H1 (cell line): ENCODE results near the gene TMEM117. TPM values are rescaled to one million over a fixed set of nuclear protein-coding genes. Genes with fewer than 3 reads are reported as not detected.

Source experiments
- CTCF ChIA-PET: fragments of 300-600 bp; sonication (Branson Sonifier 250); formaldehyde crosslinking; loops from one replicate; lab custom pipeline; 2021; ENCODE audit not compliant: partially characterized antibody; lab: Charles Lee
- POLR2A ChIA-PET: fragments of 300-600 bp; sonication (Branson Sonifier 250); formaldehyde crosslinking; loops from one replicate; lab custom pipeline; 2021; ENCODE audit warnings: inconsistent platforms; ENCODE audit not compliant: partially characterized antibody; lab: Charles Lee
- DNase-seq, 2 experiments: peaks; one replicate each; pipeline versions ENCODE4 v3.0.0 to v3.0.0-alpha.2; 2010 to 2022; ENCODE audit warnings: low spot score in 2 of 2, low read depth in 1 of 2, mixed read lengths in 1 of 2
- FAIRE-seq: peaks from 2 replicates; lab custom pipeline; 2011; peaks lifted over from hg19 to GRCh38; lab: Jason Lieb, UNC
- H2AFZ ChIP-seq: 2 replicates; pipeline ENCODE4 v1.8.1; 2012; ENCODE audit warnings: low read length, inconsistent platforms
- H2AK5ac ChIP-seq: 2 replicates; pipeline ENCODE4 v1.6.1; 2013; ENCODE audit warnings: low read depth, low read length
- H2BK120ac ChIP-seq: replicated peaks from 2 replicates; pipeline ENCODE3; 2013; ENCODE audit warnings: low read depth, low read length, inconsistent platforms
- H2BK12ac ChIP-seq: 2 replicates; pipeline ENCODE4 v1.6.1; 2013; ENCODE audit warnings: low read depth, low read length
- H2BK15ac ChIP-seq: 2 replicates; pipeline ENCODE4 v1.6.1; 2013; ENCODE audit warnings: low read length
- H2BK20ac ChIP-seq: 2 replicates; pipeline ENCODE4 v1.6.1; 2013; ENCODE audit warnings: low read length
- H2BK5ac ChIP-seq: 2 replicates; pipeline ENCODE4 v1.6.1; 2013; ENCODE audit warnings: low read depth, low read length
- H3K14ac ChIP-seq: 2 replicates; pipeline ENCODE4 v1.6.1; 2013; ENCODE audit warnings: inconsistent platforms; ENCODE audit not compliant: insufficient read length
- H3K18ac ChIP-seq: 2 replicates; pipeline ENCODE4 v1.6.1; 2013; ENCODE audit warnings: low read length; ENCODE audit errors: extremely low read depth
- H3K23ac ChIP-seq: 2 replicates; pipeline ENCODE4 v1.6.1; 2013; ENCODE audit warnings: inconsistent platforms; ENCODE audit not compliant: insufficient read length
- H3K23me2 ChIP-seq: 2 replicates; pipeline ENCODE4 v1.6.1; 2013; ENCODE audit warnings: low read depth, low read length
- H3K27ac ChIP-seq: 2 replicates; pipeline ENCODE4 v1.6.1; 2011; ENCODE audit warnings: low read depth, low read length, inconsistent platforms
- H3K27me3 ChIP-seq, 4 experiments: replicated peaks in 1 of 4; 1 replicate in 1 of 4; 2 replicates in 3 of 4; pipeline versions ENCODE4 v1.6.1 to v1.8.1; 2011 to 2013; ENCODE audit warnings: low read length in 3 of 4, mild to moderate bottlenecking in 3 of 4, inconsistent platforms in 2 of 4, mixed read lengths in 2 of 4, moderate library complexity in 1 of 4; ENCODE audit not compliant: control insufficient read depth in 3 of 4, insufficient read depth in 3 of 4; ENCODE audit errors: extremely low read depth in 1 of 4
- H3K36me3 ChIP-seq, 4 experiments: 2 replicates each; pipeline versions ENCODE4 v1.6.1 to v1.8.1; 2011 to 2013; ENCODE audit warnings: mild to moderate bottlenecking in 4 of 4, low read length in 3 of 4, moderate library complexity in 2 of 4, control low read depth in 1 of 4, inconsistent platforms in 1 of 4; ENCODE audit not compliant: insufficient read depth in 4 of 4, control insufficient read depth in 2 of 4
- H3K4ac ChIP-seq: replicated peaks from 2 replicates; pipeline ENCODE3; 2013; ENCODE audit warnings: low read length, low read depth, mixed read lengths, inconsistent platforms; ENCODE audit not compliant: insufficient read length
- H3K4me1 ChIP-seq, 4 experiments: replicated peaks in 1 of 4; 1 replicate in 1 of 4; 2 replicates in 3 of 4; pipeline versions ENCODE4 v1.6.1 to v1.8.1; 2011 to 2013; ENCODE audit warnings: low read length in 3 of 4, inconsistent platforms in 2 of 4, mixed read lengths in 1 of 4; ENCODE audit not compliant: insufficient read depth in 4 of 4, control insufficient read depth in 3 of 4
- H3K4me2 ChIP-seq, 2 experiments: 2 replicates each; pipeline versions ENCODE4 v1.6.1 to v1.8.1; 2011 to 2013; ENCODE audit warnings: low read depth in 2 of 2, low read length in 2 of 2, control low read depth in 1 of 2, inconsistent platforms in 1 of 2, mild to moderate bottlenecking in 1 of 2; ENCODE audit not compliant: insufficient read depth in 1 of 2
- H3K4me3 ChIP-seq, 4 experiments: fragments of 200-600, 300-600 bp in 1 of 4; sonication (generic), shearing (Covaris generic), sonication (Bioruptor Twin) in 1 of 4; 2 replicates each; pipeline versions ENCODE4 v1.5.1 to v1.8.1; 2011 to 2016; ENCODE audit warnings: low read length in 4 of 4, low read depth in 3 of 4, control low read depth in 2 of 4, inconsistent platforms in 2 of 4, mild to moderate bottlenecking in 2 of 4, mixed read lengths in 1 of 4, moderate library complexity in 1 of 4; ENCODE audit not compliant: insufficient read depth in 2 of 4; ENCODE audit errors: extremely low read depth in 1 of 4
- H3K56ac ChIP-seq: replicated peaks from 2 replicates; pipeline ENCODE3; 2013; ENCODE audit warnings: low read depth, mild to moderate bottlenecking, mixed read lengths, low read length, inconsistent platforms; ENCODE audit not compliant: insufficient read length
- H3K79me1 ChIP-seq: 2 replicates; pipeline ENCODE4 v1.6.1; 2013; ENCODE audit warnings: low read depth, low read length, control low read depth
- H3K79me2 ChIP-seq, 2 experiments: 2 replicates each; pipeline versions ENCODE4 v1.6.1 to v1.8.1; 2012 to 2013; ENCODE audit warnings: low read length in 2 of 2, mild to moderate bottlenecking in 2 of 2, inconsistent platforms in 1 of 2; ENCODE audit not compliant: insufficient read depth in 2 of 2, control insufficient read depth in 1 of 2
- H3K9ac ChIP-seq, 4 experiments: replicated peaks in 1 of 4; 1 replicate in 1 of 4; 2 replicates in 3 of 4; pipeline versions ENCODE4 v1.6.1 to v1.8.1; 2011 to 2013; ENCODE audit warnings: low read depth in 3 of 4, low read length in 3 of 4, control low read depth in 2 of 4, mild to moderate bottlenecking in 2 of 4, moderate library complexity in 2 of 4, inconsistent platforms in 1 of 4; ENCODE audit errors: extremely low read depth in 1 of 4
- H3K9me3 ChIP-seq, 2 experiments: 2 replicates each; pipeline versions ENCODE4 v1.6.1 to v1.8.1; 2012 to 2013; ENCODE audit warnings: mild to moderate bottlenecking in 2 of 2, moderate library complexity in 2 of 2, control low read depth in 1 of 2, inconsistent platforms in 1 of 2, low read depth in 1 of 2, low read length in 1 of 2, mixed read lengths in 1 of 2; ENCODE audit not compliant: insufficient read depth in 2 of 2
- H4K20me1 ChIP-seq, 2 experiments: replicated peaks in 1 of 2; 2 replicates each; pipeline versions ENCODE3 to v1.8.1; 2011 to 2013; ENCODE audit warnings: inconsistent platforms in 2 of 2, low read length in 2 of 2, mild to moderate bottlenecking in 1 of 2; ENCODE audit not compliant: insufficient read depth in 2 of 2, control insufficient read depth in 1 of 2
- H4K5ac ChIP-seq: 2 replicates; pipeline ENCODE4 v1.6.1; 2013; ENCODE audit warnings: low read length, low read depth, mixed read lengths, inconsistent platforms; ENCODE audit not compliant: insufficient read length
- H4K8ac ChIP-seq: 2 replicates; pipeline ENCODE4 v1.8.0; 2013; ENCODE audit warnings: mild to moderate bottlenecking, moderate library complexity, low read length, inconsistent platforms; ENCODE audit not compliant: insufficient read depth; ENCODE audit errors: extremely low read depth
- H4K91ac ChIP-seq: replicated peaks from 2 replicates; pipeline ENCODE3; 2013; ENCODE audit warnings: low read length, mixed read lengths, inconsistent platforms; ENCODE audit not compliant: insufficient read length
- CHD1 ChIP-seq: IDR thresholded peaks from 2 replicates; pipeline ENCODE4 v1.6.1; 2012; ENCODE audit warnings: low read depth, low read length, improper control_type of control experiment
- CREB1 ChIP-seq: IDR thresholded peaks from 2 replicates; pipeline ENCODE4 v1.6.1; 2012; ENCODE audit warnings: inconsistent platforms
- HDAC2 ChIP-seq, 2 experiments: fragments of 300-600 bp in 1 of 2; sonication (generic) in 1 of 2; IDR thresholded peaks; 2 replicates each; pipeline ENCODE4 v1.6.1; 2011 to 2012; ENCODE audit warnings: low read depth in 2 of 2, low read length in 2 of 2, mild to moderate bottlenecking in 2 of 2, moderate library complexity in 2 of 2, borderline replicate concordance in 1 of 2, inconsistent platforms in 1 of 2
- KDM5A ChIP-seq: fragments of 200-600 bp; IDR thresholded peaks from 2 replicates; pipeline ENCODE4 v1.7.1; 2012; ENCODE audit warnings: mild to moderate bottlenecking, low read length, inconsistent platforms, mixed read lengths
- NRF1 ChIP-seq: IDR thresholded peaks from 2 replicates; pipeline ENCODE4 v1.6.1; 2011; ENCODE audit warnings: mild to moderate bottlenecking, low read depth, low read length, improper control_type of control experiment
- RNF2 ChIP-seq: fragments of 200-900, 300-1000 bp; sonication (generic); IDR thresholded peaks from 2 replicates; pipeline ENCODE4 v1.7.1; 2016; ENCODE audit warnings: borderline replicate concordance, low read depth, mild to moderate bottlenecking, antibody characterized with exemption, low read length; ENCODE audit not compliant: poor library complexity, severe bottlenecking; ENCODE audit errors: missing control alignments
- SUZ12 ChIP-seq: fragments of 200-600 bp; sonication (generic); IDR thresholded peaks from 2 replicates; pipeline ENCODE4 v1.6.1; 2012; ENCODE audit warnings: mild to moderate bottlenecking, inconsistent platforms, low read length, moderate library complexity, mixed read lengths
- TAF1 ChIP-seq: IDR thresholded peaks from 2 replicates; pipeline ENCODE4 v1.6.1; 2011; ENCODE audit warnings: mild to moderate bottlenecking, low read depth, low read length
- WGBS, 2 experiments: shearing (Covaris generic) in 1 of 2; methylation state at CpG; one replicate each; pipeline versions ENCODE4 v1.1.6 to v1.1.7; 2013 to 2015; ENCODE audit warnings: low lambda C conversion rate in 2 of 2, mixed read lengths in 2 of 2, inconsistent platforms in 1 of 2, low coverage in 1 of 2, missing lambda C conversion rate in 1 of 2; ENCODE audit not compliant: insufficient replicate concordance in 2 of 2, insufficient coverage in 1 of 2, insufficient read length in 1 of 2; ENCODE audit errors: extremely low coverage in 1 of 2, missing lambda C conversion rate in 1 of 2; 5-methylcytosine and 5-hydroxymethylcytosine counted together
- polyA plus RNA-seq, 7 experiments: library from polyadenylated mRNA; depleted of rRNA in 3 of 7; stranded (reverse) in 5 of 7; unstranded in 2 of 7; fragments of >200 nt in 5 of 7; fragments of 200-250 nt in 2 of 7; gene quantifications; 1 replicate in 5 of 7; 2 replicates in 1 of 7; 4 replicates in 1 of 7; pipeline versions ENCODE4 v1.2.1 to v1.2.3, GENCODE V29; 2011 to 2013; ENCODE audit warnings: missing spikeins in 2 of 7, mixed read lengths in 2 of 7
- total RNA-seq: library from RNA; stranded (reverse); fragmentation: NEBNext Ultra II Directional; extraction: Animal tissue kit (Norgen Biotek cat#: 25700); gene quantifications from 2 replicates; pipeline ENCODE4 v1.2.1, GENCODE V29; 2021

Gene TMEM117
- total and polyA plus RNA-seq, 2 of the 8 experiments (the other 6 are each of a cell fraction or from before 2014, with no cell fraction given), result 0.80 to 1.4 TPM

DNA sequence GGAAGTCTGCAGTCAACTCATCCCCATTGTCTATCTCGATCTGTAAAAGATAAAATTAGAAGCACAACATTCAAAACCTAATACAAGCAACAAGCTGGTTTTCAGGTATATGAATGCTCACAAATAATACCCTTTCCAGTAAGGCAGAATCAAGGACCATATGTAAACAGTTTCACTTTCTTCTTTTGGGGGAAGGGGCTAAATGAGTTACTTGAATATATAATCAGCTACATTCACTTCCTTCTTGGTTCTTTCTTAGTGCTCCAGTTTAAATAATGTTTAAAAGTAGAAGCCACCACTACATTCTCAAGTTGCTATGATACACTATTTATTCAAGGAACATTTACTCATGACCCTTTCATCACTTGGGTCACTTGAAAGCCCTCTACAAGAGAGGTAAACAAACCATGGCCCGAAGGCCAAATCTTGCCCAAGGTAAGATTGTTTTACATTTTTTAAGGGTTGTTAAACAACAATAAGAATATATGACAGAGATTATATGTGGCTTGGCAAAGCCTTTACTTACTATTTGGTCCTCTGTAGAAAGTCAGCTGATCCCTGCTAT is 40.1 kb upstream of the TMEM117 start:
- Histone ChIP-seq H4K5ac (no peak overlapping the region), H2BK15ac (no peak overlapping the region), H3K36me3 (peaks cover 7 to 57% (median 30%) of the 10 kb centered on the region in 4 experiments), H3K4ac (no peak overlapping the region), H3K4me2 (no peak overlapping the region), H4K20me1 (no peaks in the 10 kb centered on the region), H2AK5ac (no peak overlapping the region), H3K14ac (no peak overlapping the region)
- DNase-seq, result no peak
- CTCF ChIA-PET, result no interaction called here
- TF ChIP-seq SUZ12, result no peak
- no peak for TF ChIP-seq NRF1
- no peak for TF ChIP-seq RNF2
- TF ChIP-seq TAF1, result no peak
- TF ChIP-seq KDM5A, result no peak
- TF ChIP-seq CHD1, result no peak
- no peak for TF ChIP-seq CREB1
- TF ChIP-seq HDAC2 (IDR thresholded peaks at IDR 0.05; ENCODE audit: borderline replicate concordance in 1 of 2, low read depth in 2 of 2, low read length in 2 of 2), result no peak
- TF ChIP-seq, all 59 proteins: peak for 0
- H2BK120ac ChIP-seq, result no peak overlapping the region
- no peak overlapping the region for H2BK20ac ChIP-seq
- H3K79me1 ChIP-seq, result no peaks in the 10 kb centered on the region
- WGBS, 2 experiments, result 92% methylated on average over 2 of the region's 2 CpGs; no CpG with 5 or more reads in 1 of the 2 experiments
- no peak overlapping the region for H4K91ac ChIP-seq
- H3K56ac ChIP-seq, result no peak overlapping the region
- POLR2A ChIA-PET, result no interaction called here
- no peaks in the 10 kb centered on the region for H3K23me2 ChIP-seq
- no peak overlapping the region for H2BK12ac ChIP-seq
- FAIRE-seq, result no peak
- no peak overlapping the region for H3K27ac ChIP-seq
- H2AFZ ChIP-seq, result no peak overlapping the region
- no peak overlapping the region for H3K23ac ChIP-seq
- H3K79me2 ChIP-seq, result no peaks in the 10 kb centered on the region
- no peak overlapping the region for H3K18ac ChIP-seq
- H2BK5ac ChIP-seq, result no peak overlapping the region
- no peak overlapping the region for H3K9ac ChIP-seq
- H3K4me3 ChIP-seq, result no peak overlapping the region
- no peaks in the 10 kb centered on the region for H3K4me1 ChIP-seq
- H3K9me3 ChIP-seq, result no peaks in the 10 kb centered on the region
- no peak overlapping the region for H4K8ac ChIP-seq
- no peaks in the 10 kb centered on the region for H3K27me3 ChIP-seq
